SK-N-MC (cell line): ENCODE data around the gene RNF121.

ENCODE experiments used
- EZH2 ChIP-seq: fragments of 200-600 bp; sonication (generic); IDR thresholded peaks from one replicate; pipeline ENCODE4 v1.6.1; 2017; ENCODE audit warnings: antibody characterized with exemption
- FOXP2 ChIP-seq: optimal IDR thresholded peaks from 2 replicates; pipeline ENCODE3; 2011; ENCODE audit warnings: mild to moderate bottlenecking, moderate library complexity; ENCODE audit not compliant: insufficient read depth; ENCODE audit errors: extremely low read length, control extremely low read depth
- POLR2AphosphoS5 ChIP-seq: IDR thresholded peaks from 2 replicates; pipeline ENCODE4 v1.6.1; 2012; ENCODE audit warnings: mild to moderate bottlenecking, low read depth, low read length, borderline replicate concordance

DNA sequence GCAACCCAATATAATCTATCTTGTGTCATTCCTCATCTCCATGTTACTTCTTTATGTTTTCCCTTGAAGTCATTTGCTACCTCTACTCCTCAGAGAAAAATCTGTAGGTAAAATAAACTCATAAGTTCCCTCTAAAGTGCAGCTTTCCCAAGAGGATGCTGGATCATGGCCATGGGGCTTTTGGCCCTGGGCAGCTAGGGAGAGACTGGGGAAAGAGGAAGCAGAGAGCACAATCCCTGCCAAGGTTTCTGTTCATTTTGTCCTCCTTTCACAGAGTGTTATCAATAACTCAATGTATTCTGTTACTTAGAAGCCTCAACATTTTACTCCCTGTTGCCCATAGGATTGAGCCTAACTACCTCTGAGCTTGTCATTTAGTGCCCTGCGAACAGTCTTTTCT is 9.0 kb downstream of the RNF121 start:
- TF ChIP-seq EZH2 (no peak), POLR2AphosphoS5 (no peak), FOXP2 (no peak)
